Esophagus squamous epithelium (tissue), 4 donors: ENCODE measurements around the gene SPC24.

Experiments
- POLR2A ChIP-seq, 4 donors: fragments of 450-650 bp; IDR thresholded peaks; one replicate each; pipeline ENCODE4 v1.6.1; 2017; ENCODE audit warnings: antibody characterized with exemption in 4 of 4, mild to moderate bottlenecking in 4 of 4, moderate library complexity in 3 of 4
- TF ChIP-seq, protein P1 (sequence below), 6 experiments: fragments of 450-650 bp in 4 of 6; fragments of 200-600 bp in 2 of 6; sonication (generic) in 2 of 6; IDR thresholded peaks; one replicate each; pipeline ENCODE4 v1.5.1; 2016 to 2019; ENCODE audit warnings: antibody characterized with exemption in 6 of 6, mild to moderate bottlenecking in 4 of 6, moderate library complexity in 4 of 6

DNA sequence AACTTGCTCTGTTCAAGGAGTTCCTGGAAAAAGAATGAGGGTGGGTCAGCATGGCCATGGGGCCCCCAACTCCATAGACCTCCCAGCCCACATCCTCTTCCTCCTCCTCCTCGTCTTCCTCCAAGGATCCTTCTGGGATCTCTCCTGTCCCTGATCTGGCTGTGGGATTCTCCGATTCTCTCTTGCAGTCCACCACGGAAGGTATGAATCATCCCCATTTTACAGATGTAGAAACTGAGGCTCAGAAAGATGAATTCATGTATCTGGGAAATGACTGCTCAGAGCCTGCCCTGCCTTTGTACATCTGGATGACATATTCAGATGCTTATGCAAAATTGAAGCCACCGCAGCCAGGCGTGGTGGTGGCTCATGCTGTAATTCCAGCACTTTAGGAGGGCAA is 43.9 kb upstream of the SPC24 start:
- no peak for TF ChIP-seq POLR2A (IDR thresholded peaks at IDR 0.05)
- TF ChIP-seq, protein P1, sequence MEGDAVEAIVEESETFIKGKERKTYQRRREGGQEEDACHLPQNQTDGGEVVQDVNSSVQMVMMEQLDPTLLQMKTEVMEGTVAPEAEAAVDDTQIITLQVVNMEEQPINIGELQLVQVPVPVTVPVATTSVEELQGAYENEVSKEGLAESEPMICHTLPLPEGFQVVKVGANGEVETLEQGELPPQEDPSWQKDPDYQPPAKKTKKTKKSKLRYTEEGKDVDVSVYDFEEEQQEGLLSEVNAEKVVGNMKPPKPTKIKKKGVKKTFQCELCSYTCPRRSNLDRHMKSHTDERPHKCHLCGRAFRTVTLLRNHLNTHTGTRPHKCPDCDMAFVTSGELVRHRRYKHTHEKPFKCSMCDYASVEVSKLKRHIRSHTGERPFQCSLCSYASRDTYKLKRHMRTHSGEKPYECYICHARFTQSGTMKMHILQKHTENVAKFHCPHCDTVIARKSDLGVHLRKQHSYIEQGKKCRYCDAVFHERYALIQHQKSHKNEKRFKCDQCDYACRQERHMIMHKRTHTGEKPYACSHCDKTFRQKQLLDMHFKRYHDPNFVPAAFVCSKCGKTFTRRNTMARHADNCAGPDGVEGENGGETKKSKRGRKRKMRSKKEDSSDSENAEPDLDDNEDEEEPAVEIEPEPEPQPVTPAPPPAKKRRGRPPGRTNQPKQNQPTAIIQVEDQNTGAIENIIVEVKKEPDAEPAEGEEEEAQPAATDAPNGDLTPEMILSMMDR (IDR thresholded peaks at IDR 0.05) = no peak
